T-helper 1 cell treated with Interleukin-12 subunit alpha and Interleukin-12 subunit beta and Interleukin-4 antibody, amounts not matched to agents 30 μg/mL and 1 μg/mL, for 36 hours (primary cell): ENCODE measurements around the gene ANKLE1.

Experiments
- H3K27ac Mint-ChIP-seq: one replicate; pipeline ENCODE4 v1.8.0; 2021; ENCODE audit warnings: mild to moderate bottlenecking, mixed read lengths
- H3K27me3 Mint-ChIP-seq: one replicate; pipeline ENCODE4 v1.8.0; 2021; ENCODE audit warnings: low read depth, mixed read lengths
- H3K36me3 Mint-ChIP-seq: one replicate; pipeline ENCODE4 v1.8.0; 2021; ENCODE audit warnings: low read depth, mixed read lengths
- H3K4me1 Mint-ChIP-seq: one replicate; pipeline ENCODE4 v1.8.0; 2021; ENCODE audit warnings: low read depth, mixed read lengths
- H3K4me3 Mint-ChIP-seq: one replicate; pipeline ENCODE4 v1.8.0; 2021; ENCODE audit warnings: mild to moderate bottlenecking, moderate library complexity, mixed read lengths
- H3K9me3 Mint-ChIP-seq: one replicate; pipeline ENCODE4 v1.8.0; 2021; ENCODE audit warnings: mixed read lengths

ANKLE1 gene

DNA sequence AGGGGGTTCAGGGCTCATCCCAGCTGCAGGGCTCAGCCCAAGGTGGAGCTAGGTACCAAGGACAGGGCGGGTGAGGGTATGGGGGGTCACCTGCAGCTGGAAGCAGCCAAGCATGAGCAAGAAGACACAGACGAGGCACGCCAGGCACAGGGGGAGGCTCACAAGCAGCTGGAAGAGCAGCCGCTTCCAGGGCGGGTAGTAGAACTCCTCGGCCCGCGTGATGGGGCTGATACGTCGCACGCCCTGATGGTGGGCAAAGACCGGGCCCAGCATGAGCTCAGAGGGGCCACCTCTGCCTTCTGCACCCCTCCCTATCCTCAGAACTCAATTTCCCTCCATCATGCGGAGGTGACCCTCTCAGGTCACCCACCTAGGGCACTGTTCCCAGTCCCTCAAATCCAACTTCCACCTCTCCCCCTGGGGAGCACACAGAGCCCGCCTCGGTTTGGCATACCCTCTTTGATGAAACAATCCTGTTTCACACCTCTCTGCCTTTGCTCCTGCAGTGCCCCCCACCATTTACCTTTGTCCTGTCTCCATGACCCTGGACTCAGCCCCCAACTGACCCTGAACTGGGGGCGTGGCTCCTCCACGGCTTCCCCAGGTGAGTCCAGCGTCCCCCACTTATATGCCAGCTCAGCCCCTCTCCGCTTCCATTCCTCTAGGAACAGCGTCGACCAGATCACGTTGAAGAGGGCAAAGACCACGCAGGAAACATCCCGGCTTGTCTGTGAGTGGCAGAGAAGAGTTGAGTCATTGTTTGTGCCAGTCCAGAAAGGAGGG is 48.8 kb downstream of the ANKLE1 start:
- Mint-ChIP-seq H3K27me3 (peaks cover 10% of the 10 kb centered on the region), H3K4me3 (peak overlapping the region; percentile 53), H3K36me3 (peaks cover 12% of the 10 kb centered on the region), H3K27ac (no peak overlapping the region), H3K4me1 (peaks cover 15% of the 10 kb centered on the region), H3K9me3 (no peaks in the 10 kb centered on the region)

DNA sequence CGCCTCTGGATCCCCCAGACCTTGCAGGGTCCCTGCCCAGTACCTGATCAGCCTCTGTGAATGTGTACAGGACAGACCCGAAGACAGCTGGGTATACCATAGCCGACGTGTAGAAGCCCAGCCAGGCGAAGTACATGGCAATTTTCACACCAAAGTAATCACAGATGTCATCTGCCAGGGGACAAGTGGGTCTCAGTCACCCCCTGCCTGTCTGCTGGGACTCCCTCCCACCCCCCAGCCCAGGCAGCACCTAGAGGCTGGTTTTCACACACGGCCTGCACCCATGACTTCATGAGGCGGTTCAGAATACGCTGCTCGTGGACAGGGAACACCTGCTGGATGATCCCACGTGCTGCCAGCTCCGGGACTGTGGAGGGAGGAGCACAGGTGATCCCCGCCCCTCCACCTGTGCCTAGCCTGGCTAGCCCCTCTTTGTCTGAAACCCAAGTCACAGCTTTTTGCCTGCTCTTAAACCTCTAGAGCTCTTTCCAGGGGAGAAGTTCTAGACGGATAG is 49.4 kb downstream of the ANKLE1 start:
- peaks cover 12% of the 10 kb centered on the region for H3K36me3 Mint-ChIP-seq
- no peaks in the 10 kb centered on the region for H3K9me3 Mint-ChIP-seq
- peaks cover 10% of the 10 kb centered on the region for H3K27me3 Mint-ChIP-seq
- no peak overlapping the region for H3K4me3 Mint-ChIP-seq
- H3K4me1 Mint-ChIP-seq = peaks cover 17% of the 10 kb centered on the region
- H3K27ac Mint-ChIP-seq = no peak overlapping the region

GRCh38 chr19:17332360-17332676 is 50.6 kb downstream of the ANKLE1 start:
- peaks cover 10% of the 10 kb centered on the region for H3K27me3 Mint-ChIP-seq
- H3K4me1 Mint-ChIP-seq = peaks cover 22% of the 10 kb centered on the region
- no peaks in the 10 kb centered on the region for H3K9me3 Mint-ChIP-seq
- no peak overlapping the region for H3K27ac Mint-ChIP-seq
- no peak overlapping the region for H3K4me3 Mint-ChIP-seq
- H3K36me3 Mint-ChIP-seq = peaks cover 12% of the 10 kb centered on the region

- no peak overlapping the region for H3K27ac Mint-ChIP-seq
Measured at GRCh38 chr19:17332677-17333581, 51.2 kb downstream of the ANKLE1 start.

GRCh38 chr19:17333611-17334413 is 52.1 kb downstream of the ANKLE1 start:
- Mint-ChIP-seq H3K9me3 (no peaks in the 10 kb centered on the region), H3K4me3 (peak overlapping the region; percentile 87), H3K4me1 (peaks cover 20% of the 10 kb centered on the region), H3K36me3 (peaks cover 12% of the 10 kb centered on the region), H3K27ac (peak overlapping the region; percentile 89), H3K27me3 (peaks cover 10% of the 10 kb centered on the region)

More at GRCh38 chr19:17332677-17333581, 51.2 kb downstream of the ANKLE1 start:
- Mint-ChIP-seq H3K4me3 (peak overlapping the region; percentile 4), H3K9me3 (no peaks in the 10 kb centered on the region), H3K27me3 (peaks cover 10% of the 10 kb centered on the region), H3K36me3 (peaks cover 12% of the 10 kb centered on the region), H3K4me1 (peaks cover 20% of the 10 kb centered on the region)

DNA sequence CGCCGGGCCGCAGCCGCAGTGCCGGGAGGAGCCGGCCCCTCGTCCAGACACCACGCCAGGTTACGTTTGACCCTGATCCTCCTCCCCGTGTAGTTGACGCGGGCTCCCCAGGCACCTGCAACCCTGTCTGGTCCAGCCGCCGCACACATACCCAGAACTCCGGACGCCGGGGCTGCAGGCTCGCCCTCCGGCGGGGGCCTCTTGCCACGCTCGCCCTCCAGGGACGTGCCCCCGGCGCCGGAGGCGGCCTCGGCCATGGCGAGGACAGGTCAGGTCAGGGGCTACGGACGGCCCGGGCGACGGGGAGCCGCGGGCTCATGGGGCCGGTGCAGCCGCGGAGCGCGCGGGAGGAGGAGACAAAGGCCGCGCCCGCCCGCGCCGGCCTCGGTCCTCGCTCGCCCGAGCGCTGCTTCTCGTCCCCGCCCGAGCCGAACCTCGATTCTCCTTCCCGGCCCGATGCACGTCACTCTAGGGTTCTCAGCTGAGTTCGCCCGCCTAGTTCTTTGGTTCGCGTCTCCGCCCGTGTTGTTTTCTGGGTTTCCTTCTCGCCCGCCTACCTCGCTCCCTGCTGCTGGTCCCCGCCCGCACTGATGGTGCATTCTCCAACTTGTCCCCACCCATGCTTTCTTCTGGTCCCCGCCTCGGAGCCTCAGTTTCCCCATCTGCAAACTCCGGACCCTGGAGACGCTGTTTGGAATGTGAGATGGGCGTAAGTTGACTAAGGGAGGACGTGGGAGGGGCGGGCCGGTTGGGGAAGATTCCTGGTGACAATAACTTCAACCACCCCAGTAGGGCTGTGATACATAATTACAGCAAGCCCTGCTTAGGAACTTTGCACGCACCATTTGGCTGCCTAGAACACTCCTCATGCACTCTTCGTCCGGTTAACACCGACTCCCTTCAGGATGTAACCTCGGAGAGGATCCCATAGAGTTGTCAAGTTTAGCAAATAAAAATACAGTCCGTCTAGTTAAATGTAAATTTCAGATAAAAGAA is 53.0 kb downstream of the ANKLE1 start, which contains the start of gene ANO8:
Gene ANO8, minus strand, starts transcription at position 442 of the 996 bp plus-strand sequence. Its CDS starts 185 bp downstream, at position 257.
- no peaks in the 10 kb centered on the region for H3K9me3 Mint-ChIP-seq
- peaks cover 10% of the 10 kb centered on the region for H3K27me3 Mint-ChIP-seq
- peak within 1 kb of the TSS; percentile 89 for H3K27ac Mint-ChIP-seq
- peak within 1 kb of the TSS; percentile 87 for H3K4me3 Mint-ChIP-seq
- H3K36me3 Mint-ChIP-seq = peaks cover 12% of the 10 kb centered on the region
- peaks cover 20% of the 10 kb centered on the region for H3K4me1 Mint-ChIP-seq

GRCh38 chr19:17335575-17335974 is 53.9 kb downstream of the ANKLE1 start:
- peak overlapping the region; percentile 36 for H3K27ac Mint-ChIP-seq
- peak overlapping the region; percentile 53 for H3K4me3 Mint-ChIP-seq
- peaks cover 20% of the 10 kb centered on the region for H3K4me1 Mint-ChIP-seq
- no peaks in the 10 kb centered on the region for H3K9me3 Mint-ChIP-seq
- H3K27me3 Mint-ChIP-seq = peaks cover 3% of the 10 kb centered on the region
- H3K36me3 Mint-ChIP-seq = peaks cover 12% of the 10 kb centered on the region
